Tibial nerve (tissue), 4 donors: ENCODE results near the gene F10. TPM values are rescaled to one million over a fixed set of nuclear protein-coding genes. Genes with fewer than 3 reads are reported as not detected.
"Not testable (repeated sequence)": the region's sequence is repeated elsewhere in the genome, so short reads cannot be mapped to it uniquely, and the experiment has no call there.

Experiments
- DNase-seq, 2 donors: peaks; one replicate each; pipeline ENCODE4 v3.0.0-alpha.2; 2019; ENCODE audit warnings: low spot score in 2 of 2
- H3K27ac ChIP-seq, 4 donors: fragments of 200-600 bp; sonication (generic) in 3 of 4; one replicate each; pipeline ENCODE4 v1.5.1; 2017 to 2019; ENCODE audit warnings: mild to moderate bottlenecking in 1 of 4
- H3K27me3 ChIP-seq, 2 donors: fragments of 200-600 bp; sonication (generic) in 1 of 2; one replicate each; pipeline versions ENCODE4 v1.5.1 to v1.6.0; 2017 to 2019
- H3K36me3 ChIP-seq, 3 donors: fragments of 200-600 bp; sonication (generic); one replicate each; pipeline ENCODE4 v1.5.1; 2018 to 2019
- H3K4me1 ChIP-seq, 4 donors: fragments of 200-600 bp; sonication (generic) in 3 of 4; one replicate each; pipeline ENCODE4 v1.5.1; 2017 to 2019
- H3K4me3 ChIP-seq, 4 donors: fragments of 200-600 bp; sonication (generic) in 3 of 4; one replicate each; pipeline ENCODE4 v1.5.1; 2017 to 2019; ENCODE audit warnings: mild to moderate bottlenecking in 1 of 4, moderate library complexity in 1 of 4
- H3K9me3 ChIP-seq, 4 donors: fragments of 200-600 bp; sonication (generic) in 3 of 4; one replicate each; pipeline ENCODE4 v1.5.1; 2017 to 2019
- EP300 ChIP-seq, 2 donors: sonication (generic); formaldehyde crosslinking; IDR thresholded peaks; one replicate each; pipeline ENCODE4 v1.6.1; 2017; ENCODE audit warnings: antibody characterized with exemption in 2 of 2, mild to moderate bottlenecking in 1 of 2
- POLR2A ChIP-seq, 2 donors: fragments of 450-650 bp; IDR thresholded peaks; one replicate each; pipeline ENCODE4 v1.6.1; 2017; ENCODE audit warnings: antibody characterized with exemption in 2 of 2, mild to moderate bottlenecking in 2 of 2, moderate library complexity in 2 of 2
- WGBS, 2 donors: methylation state at CpG; one replicate each; pipeline ENCODE4 v1.1.5; 2018; 5-methylcytosine and 5-hydroxymethylcytosine counted together
- total RNA-seq, 4 donors: library from RNA; depleted of rRNA; stranded (reverse); fragments of >200 nt; gene quantifications; one replicate each; pipeline ENCODE4 v1.1.0, GENCODE V29; 2016
- TF ChIP-seq, protein P1 (sequence below), 5 experiments: fragments of 200-600 bp in 3 of 5; fragments of 450-650 bp in 2 of 5; sonication (generic) in 3 of 5; IDR thresholded peaks; one replicate each; pipeline ENCODE4 v1.5.1; 2016 to 2019; ENCODE audit warnings: antibody characterized with exemption in 5 of 5, mild to moderate bottlenecking in 3 of 5, moderate library complexity in 2 of 5

The F10 gene
- total RNA-seq, 4 donors from 2014 or later: 12.0 to 44.3 (median 17.3) TPM

DNA sequence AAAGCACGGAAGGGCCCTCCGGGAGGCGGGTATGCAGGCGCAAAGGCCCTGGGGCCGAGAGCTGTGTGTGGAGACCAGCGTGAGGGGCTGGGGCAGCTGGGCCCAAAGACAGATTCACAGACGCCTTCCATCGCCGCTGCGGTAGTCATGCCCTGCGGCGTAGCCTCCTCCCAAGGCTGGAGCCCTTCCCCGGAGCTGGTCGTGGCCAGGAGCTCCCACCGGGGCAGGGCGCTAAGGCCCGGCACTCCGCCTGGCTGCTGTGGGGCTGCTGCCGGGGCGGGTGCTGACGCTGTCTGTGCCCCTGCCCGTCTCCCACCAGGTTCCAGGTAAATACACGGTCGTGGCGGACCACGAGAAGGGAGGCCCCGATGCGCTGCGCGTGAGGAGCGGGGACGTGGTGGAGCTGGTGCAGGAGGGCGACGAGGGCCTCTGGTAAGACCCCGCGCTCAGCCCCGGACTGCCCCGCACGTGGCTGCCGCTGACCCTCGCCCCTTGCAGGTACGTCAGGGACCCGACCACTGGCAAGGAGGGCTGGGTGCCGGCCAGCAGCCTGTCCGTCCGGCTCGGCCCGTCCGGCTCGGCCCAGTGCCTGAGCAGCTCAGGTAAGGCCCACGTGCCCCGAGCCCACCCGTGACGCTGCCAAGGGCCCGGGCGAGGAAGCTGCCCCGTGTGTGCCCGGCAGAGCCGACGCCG, 26.4 kb upstream of the F10 start:
- no peak for DNase-seq
- TF ChIP-seq, protein P1, sequence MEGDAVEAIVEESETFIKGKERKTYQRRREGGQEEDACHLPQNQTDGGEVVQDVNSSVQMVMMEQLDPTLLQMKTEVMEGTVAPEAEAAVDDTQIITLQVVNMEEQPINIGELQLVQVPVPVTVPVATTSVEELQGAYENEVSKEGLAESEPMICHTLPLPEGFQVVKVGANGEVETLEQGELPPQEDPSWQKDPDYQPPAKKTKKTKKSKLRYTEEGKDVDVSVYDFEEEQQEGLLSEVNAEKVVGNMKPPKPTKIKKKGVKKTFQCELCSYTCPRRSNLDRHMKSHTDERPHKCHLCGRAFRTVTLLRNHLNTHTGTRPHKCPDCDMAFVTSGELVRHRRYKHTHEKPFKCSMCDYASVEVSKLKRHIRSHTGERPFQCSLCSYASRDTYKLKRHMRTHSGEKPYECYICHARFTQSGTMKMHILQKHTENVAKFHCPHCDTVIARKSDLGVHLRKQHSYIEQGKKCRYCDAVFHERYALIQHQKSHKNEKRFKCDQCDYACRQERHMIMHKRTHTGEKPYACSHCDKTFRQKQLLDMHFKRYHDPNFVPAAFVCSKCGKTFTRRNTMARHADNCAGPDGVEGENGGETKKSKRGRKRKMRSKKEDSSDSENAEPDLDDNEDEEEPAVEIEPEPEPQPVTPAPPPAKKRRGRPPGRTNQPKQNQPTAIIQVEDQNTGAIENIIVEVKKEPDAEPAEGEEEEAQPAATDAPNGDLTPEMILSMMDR (IDR thresholded peaks at IDR 0.05): no peak
- no peak for TF ChIP-seq POLR2A (IDR thresholded peaks at IDR 0.05)
- TF ChIP-seq EP300 (IDR thresholded peaks at IDR 0.05): no peak
- Histone ChIP-seq H3K27me3 (peaks cover 0 to 8% of the 10 kb centered on the region in 2 donors), H3K27ac (no peak overlapping the region), H3K9me3 (no peaks in the 10 kb centered on the region), H3K4me3 (no peak overlapping the region), H3K4me1 (no peaks in the 10 kb centered on the region), H3K36me3 (peaks cover 0 to 8% (median 0%) of the 10 kb centered on the region in 3 donors)
- WGBS, 2 donors: 93% methylated on average over 37 to 47 of the region's 61 CpGs

- H3K36me3 ChIP-seq: peaks cover 0 to 8% (median 0%) of the 10 kb centered on the region in 3 donors
- no peak for DNase-seq
- H3K4me3 ChIP-seq: no peak overlapping the region
- 88 to 91% methylated on average over 16 to 35 of the region's 52 CpGs for WGBS, 2 donors
- no peaks in the 10 kb centered on the region for H3K4me1 ChIP-seq
- H3K9me3 ChIP-seq: no peaks in the 10 kb centered on the region
- H3K27me3 ChIP-seq: peaks cover 0 to 8% of the 10 kb centered on the region in 2 donors
- no peak overlapping the region for H3K27ac ChIP-seq
- TF ChIP-seq POLR2A (IDR thresholded peaks at IDR 0.05) (no peak), EP300 (IDR thresholded peaks at IDR 0.05) (no peak)
- TF ChIP-seq, protein P1 (IDR thresholded peaks at IDR 0.05): no peak
These were observed 25.8 kb upstream of the F10 start for GRCh38 chr13:113096745-113097305.

DNA sequence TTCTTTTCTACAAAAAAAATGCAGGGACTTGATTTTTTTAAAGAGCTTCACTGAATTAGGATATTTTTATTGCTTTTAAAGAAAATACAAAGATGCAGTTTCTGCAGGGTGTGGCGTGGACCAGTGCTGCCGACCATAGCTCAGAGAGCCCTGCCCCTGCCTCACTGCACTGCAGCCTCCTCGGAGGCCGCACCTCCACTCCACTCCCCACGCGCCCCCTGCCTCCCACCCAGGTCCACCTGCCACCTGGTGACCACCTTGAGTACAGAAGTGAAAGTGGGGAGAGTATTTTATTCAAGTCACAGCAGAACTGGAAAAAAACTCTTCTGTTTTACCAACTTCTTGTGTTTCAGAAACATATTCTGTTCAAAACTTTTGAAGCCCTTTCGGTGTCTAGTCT, 24.9 kb upstream of the F10 start:
- WGBS, 2 donors: 81 to 83% methylated on average over 7 of the region's 7 CpGs
- no peaks in the 10 kb centered on the region for H3K9me3 ChIP-seq

DNA sequence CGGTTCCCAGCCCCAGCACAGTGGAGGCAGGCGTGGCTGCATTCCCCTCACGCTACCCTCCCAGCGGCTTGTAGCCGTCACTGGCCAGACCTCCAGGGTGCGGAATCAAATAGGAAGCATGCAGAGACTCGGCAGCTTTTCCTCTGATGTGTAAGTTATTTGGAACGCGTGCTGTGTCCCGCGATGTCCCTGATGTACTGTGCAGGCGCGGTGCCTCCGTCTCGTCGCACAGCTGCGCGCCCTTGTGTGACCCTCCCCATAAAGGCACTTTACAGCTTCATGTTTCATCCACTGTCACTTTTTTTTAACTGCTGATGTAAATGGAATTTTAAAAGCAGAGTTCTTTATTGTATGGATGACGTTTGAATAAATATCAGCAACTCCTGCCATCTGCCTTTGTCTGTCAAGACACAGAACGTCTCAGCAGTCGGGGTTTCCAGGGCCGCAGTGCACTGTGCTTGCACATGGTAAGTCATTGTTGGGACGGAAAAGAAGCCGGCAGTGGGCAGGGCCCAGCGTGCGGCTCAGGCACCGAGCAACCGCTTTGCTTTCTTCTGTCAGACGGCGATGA, 24.4 kb upstream of the F10 start:
- TF ChIP-seq EP300 (IDR thresholded peaks at IDR 0.05) (no peak), POLR2A (IDR thresholded peaks at IDR 0.05) (no peak)
- TF ChIP-seq, protein P1 (IDR thresholded peaks at IDR 0.05): no peak
- H3K4me1 ChIP-seq: no peaks in the 10 kb centered on the region
- WGBS, 2 donors: 58 to 62% methylated on average over 30 of the region's 30 CpGs

More for the DNA sequence above, 24.9 kb upstream of the F10 start:
- Histone ChIP-seq H3K4me1 (no peaks in the 10 kb centered on the region), H3K27ac (no peak overlapping the region), H3K36me3 (peaks cover 0 to 8% (median 0%) of the 10 kb centered on the region in 3 donors), H3K4me3 (no peak overlapping the region), H3K27me3 (peaks cover 0 to 8% of the 10 kb centered on the region in 2 donors)
- DNase-seq: no peak
- TF ChIP-seq, protein P1 (IDR thresholded peaks at IDR 0.05): no peak
- TF ChIP-seq EP300 (IDR thresholded peaks at IDR 0.05) (no peak), POLR2A (IDR thresholded peaks at IDR 0.05) (no peak)

GRCh38 chr13:113099142-113099541, 23.5 kb upstream of the F10 start:
- WGBS, 2 donors: 86 to 88% methylated on average over 11 of the region's 11 CpGs
- Histone ChIP-seq H3K4me1 (no peaks in the 10 kb centered on the region), H3K27ac (no peak overlapping the region), H3K27me3 (peaks cover 0 to 10% of the 10 kb centered on the region in 2 donors), H3K36me3 (peaks cover 0 to 8% (median 0%) of the 10 kb centered on the region in 3 donors), H3K9me3 (no peaks in the 10 kb centered on the region), H3K4me3 (no peak overlapping the region)
- TF ChIP-seq POLR2A (IDR thresholded peaks at IDR 0.05) (no peak), EP300 (IDR thresholded peaks at IDR 0.05) (no peak)
- TF ChIP-seq, protein P1 (IDR thresholded peaks at IDR 0.05): no peak
- no peak for DNase-seq

More for the DNA sequence above, 24.4 kb upstream of the F10 start:
- Histone ChIP-seq H3K27me3 (peaks cover 0 to 8% of the 10 kb centered on the region in 2 donors), H3K4me3 (no peak overlapping the region), H3K9me3 (no peaks in the 10 kb centered on the region), H3K36me3 (peaks cover 0 to 8% (median 0%) of the 10 kb centered on the region in 3 donors), H3K27ac (no peak overlapping the region)
- no peak for DNase-seq

GRCh38 chr13:113102302-113102701, 20.3 kb upstream of the F10 start:
- not testable (repeated sequence) for DNase-seq
- 74 to 81% methylated on average over 10 of the region's 10 CpGs for WGBS, 2 donors
- peaks cover 0 to 16% of the 10 kb centered on the region in 2 donors for H3K27me3 ChIP-seq

More at GRCh38 chr13:113102302-113102701, 20.3 kb upstream of the F10 start:
- not testable (repeated sequence) for H3K4me1 ChIP-seq, H3K9me3 ChIP-seq, H3K27ac ChIP-seq, H3K36me3 ChIP-seq, H3K4me3 ChIP-seq
